Measurements from ENCODE around the gene SYNGR3. TPM values are rescaled to one million over a fixed set of nuclear protein-coding genes. Genes with fewer than 3 reads are reported as not detected.
"Not testable (repeated sequence)": the region's sequence is repeated elsewhere in the genome, so short reads cannot be mapped to it uniquely, and the experiment has no call there.

The SYNGR3 gene
- total and polyA plus RNA-seq, 2 donors from 2014 or later = 2.2 to 4.6 TPM

DNA sequence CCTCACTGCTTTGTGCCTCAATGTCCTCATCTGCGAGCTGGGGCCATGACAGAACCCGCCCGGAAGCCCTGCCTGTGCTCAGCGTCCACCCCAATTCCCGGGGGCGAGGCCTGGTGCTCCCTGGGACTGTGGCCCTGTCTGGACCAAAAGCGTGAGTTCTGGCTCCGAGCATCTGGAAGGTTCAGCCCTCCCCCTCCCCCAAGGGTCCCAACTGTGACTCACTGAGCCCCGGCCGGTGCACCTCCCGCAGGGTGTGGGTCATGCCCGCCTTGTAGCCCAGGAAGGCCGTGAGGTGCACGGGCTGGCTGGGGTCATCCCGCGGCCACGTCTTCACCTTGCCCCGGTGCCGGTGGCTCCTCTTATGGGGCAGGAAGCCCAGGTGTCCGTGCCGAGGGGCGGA is 36.0 kb upstream of the SYNGR3 start:
- intact Hi-C loops (cut with DNase I) = no loop called here
- Histone ChIP-seq H3K27me3 (ENCODE audit: control insufficient read depth, insufficient read depth, low read length) (no peaks in the 10 kb centered on the region), H3K4me1 (ENCODE audit: control insufficient read depth in 2 of 3, insufficient read depth in 2 of 3, low read depth in 1 of 3, low read length in 3 of 3) (peaks cover 0 to under 1% (median 0%) of the 10 kb centered on the region in 3 donors), H3K27ac (ENCODE audit: low read depth in 2 of 2, low read length in 2 of 2) (no peak overlapping the region), H3K36me3 (ENCODE audit: control insufficient read depth in 2 of 3, insufficient read depth in 3 of 3, low read length in 3 of 3) (no peaks in the 10 kb centered on the region), H3K9me3 (ENCODE audit: control insufficient read depth in 2 of 3, insufficient read depth in 1 of 3, low read length in 3 of 3) (no peaks in the 10 kb centered on the region), H3K9ac (ENCODE audit: low read length in 3 of 3) (no peak overlapping the region), H3K4me3 (ENCODE audit: low read length in 3 of 3) (no peak overlapping the region)
- no peak for FAIRE-seq
- DNase-seq = no peak
- TF ChIP-seq CTCF (IDR thresholded peaks at IDR 0.05; ENCODE audit: borderline replicate concordance, extremely low read depth, insufficient read depth) = no peak

- H3K9ac ChIP-seq (ENCODE audit: low read length in 3 of 3); DNase-seq; FAIRE-seq; H3K27ac ChIP-seq (ENCODE audit: low read depth in 2 of 2, low read length in 2 of 2); H3K27me3 ChIP-seq (ENCODE audit: control insufficient read depth, insufficient read depth, low read length); intact Hi-C loops (cut with DNase I); H3K9me3 ChIP-seq (ENCODE audit: control insufficient read depth in 2 of 3, insufficient read depth in 1 of 3, low read length in 3 of 3); H3K4me1 ChIP-seq (ENCODE audit: control insufficient read depth in 2 of 3, insufficient read depth in 2 of 3, low read depth in 1 of 3, low read length in 3 of 3); H3K4me3 ChIP-seq (ENCODE audit: low read length in 3 of 3); H3K36me3 ChIP-seq (ENCODE audit: control insufficient read depth in 2 of 3, insufficient read depth in 3 of 3, low read length in 3 of 3): not testable (repeated sequence)
Measured at GRCh38 chr16:1957434-1958142, 32.2 kb upstream of the SYNGR3 start.

DNA sequence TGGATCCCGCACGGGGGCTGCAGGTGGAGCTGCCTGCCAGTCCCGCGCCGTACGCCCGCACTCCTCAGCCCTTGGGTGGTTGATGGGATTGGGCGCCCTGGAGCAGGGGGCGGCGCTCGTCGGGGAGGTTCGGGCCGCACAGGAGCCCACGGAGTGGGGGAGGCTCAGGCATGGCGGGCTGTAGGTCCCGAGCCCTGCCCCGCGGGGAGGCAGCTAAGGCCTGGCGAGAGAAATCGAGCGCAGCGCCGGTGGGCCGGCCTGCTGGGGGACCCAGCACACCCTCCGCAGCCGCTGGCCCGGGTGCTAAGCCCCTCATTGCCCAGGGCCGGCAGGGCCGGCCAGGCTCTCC is 31.7 kb upstream of the SYNGR3 start:
- H3K9ac ChIP-seq (ENCODE audit: low read length in 3 of 3); intact Hi-C loops (cut with DNase I); H3K4me1 ChIP-seq (ENCODE audit: control insufficient read depth in 2 of 3, insufficient read depth in 2 of 3, low read depth in 1 of 3, low read length in 3 of 3); H3K9me3 ChIP-seq (ENCODE audit: control insufficient read depth in 2 of 3, insufficient read depth in 1 of 3, low read length in 3 of 3); H3K27ac ChIP-seq (ENCODE audit: low read depth in 2 of 2, low read length in 2 of 2); H3K27me3 ChIP-seq (ENCODE audit: control insufficient read depth, insufficient read depth, low read length); FAIRE-seq; H3K4me3 ChIP-seq (ENCODE audit: low read length in 3 of 3); H3K36me3 ChIP-seq (ENCODE audit: control insufficient read depth in 2 of 3, insufficient read depth in 3 of 3, low read length in 3 of 3): not testable (repeated sequence)
- DNase-seq = peak in 1 of 5 donors; percentile 46

GRCh38 chr16:1958715-1959268 is 31.0 kb upstream of the SYNGR3 start:
- DNase-seq (peak in 1 of 5 donors; percentile 64), FAIRE-seq (no peak)
- Histone ChIP-seq H3K27ac (ENCODE audit: low read depth in 2 of 2, low read length in 2 of 2) (no peak overlapping the region), H3K4me3 (ENCODE audit: low read length in 3 of 3) (peak overlapping the region; percentile 24 to 81 (median 39)), H3K9me3 (ENCODE audit: control insufficient read depth in 2 of 3, insufficient read depth in 1 of 3, low read length in 3 of 3) (no peaks in the 10 kb centered on the region), H3K36me3 (ENCODE audit: control insufficient read depth in 2 of 3, insufficient read depth in 3 of 3, low read length in 3 of 3) (peaks cover 0 to 6% (median 6%) of the 10 kb centered on the region in 3 donors), H3K9ac (ENCODE audit: low read length in 3 of 3) (peak overlapping the region in 1 of 3 donors; percentile 91), H3K27me3 (ENCODE audit: control insufficient read depth, insufficient read depth, low read length) (no peaks in the 10 kb centered on the region), H3K4me1 (ENCODE audit: control insufficient read depth in 2 of 3, insufficient read depth in 2 of 3, low read depth in 1 of 3, low read length in 3 of 3) (peaks cover 0 to 12% (median 12%) of the 10 kb centered on the region in 3 donors)
- no peak for TF ChIP-seq CTCF (IDR thresholded peaks at IDR 0.05; ENCODE audit: borderline replicate concordance, extremely low read depth, insufficient read depth)
- intact Hi-C loops (cut with DNase I) = no loop called here
